Small intestine (tissue), 7 donors: Measurements from ENCODE around the gene DCAF7. TPM values are rescaled to one million over a fixed set of nuclear protein-coding genes. Genes with fewer than 3 reads are reported as not detected.
A peak's percentile ranks its signal among the peaks of the same experiment; 100 is the strongest.

Experiments
- DNase-seq, 2 donors: peaks; one replicate each; pipeline versions ENCODE4 v3.0.0 to v3.0.0-alpha.2; 2013
- FAIRE-seq: peaks from 2 replicates; lab custom pipeline; 2012; peaks lifted over from hg19 to GRCh38; lab: Jason Lieb, UNC
- H3K27ac ChIP-seq, 3 donors: one replicate each; pipeline ENCODE4 v1.5.1; 2013; ENCODE audit warnings: low read length in 2 of 3, mild to moderate bottlenecking in 2 of 3, control low read depth in 1 of 3, inconsistent platforms in 1 of 3, low read depth in 1 of 3, moderate library complexity in 1 of 3
- H3K27me3 ChIP-seq, 3 donors: one replicate each; pipeline ENCODE4 v1.6.1; 2013; ENCODE audit warnings: low read length in 3 of 3, inconsistent platforms in 1 of 3; ENCODE audit not compliant: control insufficient read depth in 3 of 3, insufficient read depth in 3 of 3
- H3K36me3 ChIP-seq, 3 donors: one replicate each; pipeline ENCODE4 v1.6.1; 2013; ENCODE audit warnings: low read length in 3 of 3, inconsistent platforms in 1 of 3, low read depth in 1 of 3, mild to moderate bottlenecking in 1 of 3, moderate library complexity in 1 of 3; ENCODE audit not compliant: control insufficient read depth in 3 of 3, insufficient read depth in 2 of 3
- H3K4me1 ChIP-seq, 3 donors: one replicate each; pipeline ENCODE4 v1.6.1; 2013; ENCODE audit warnings: low read length in 2 of 3, inconsistent platforms in 1 of 3, low read depth in 1 of 3, mild to moderate bottlenecking in 1 of 3, moderate library complexity in 1 of 3; ENCODE audit not compliant: control insufficient read depth in 3 of 3, insufficient read depth in 2 of 3
- H3K4me3 ChIP-seq, 3 donors: one replicate each; pipeline ENCODE4 v1.5.1; 2013; ENCODE audit warnings: low read length in 3 of 3, control low read depth in 1 of 3, inconsistent platforms in 1 of 3, low read depth in 1 of 3, mild to moderate bottlenecking in 1 of 3, moderate library complexity in 1 of 3
- H3K9me3 ChIP-seq, 2 donors: one replicate each; pipeline ENCODE4 v1.6.1; 2013; ENCODE audit warnings: low read depth in 1 of 2, low read length in 1 of 2; ENCODE audit not compliant: control insufficient read depth in 2 of 2, insufficient read depth in 1 of 2
- WGBS, 3 donors: extraction: QIAGEN DNeasy Blood & Tissue Kit; methylation state at CpG; one replicate each; pipeline ENCODE4 v1.1.7; 2013; 5-methylcytosine and 5-hydroxymethylcytosine counted together
- polyA plus RNA-seq, 4 donors: library from polyadenylated mRNA; stranded (reverse) in 3 of 4; unstranded in 1 of 4; fragments of 200-250 nt in 3 of 4; fragments of 120-200 nt in 1 of 4; gene quantifications; one replicate each; pipeline versions ENCODE4 v1.2.1 to v1.2.3, GENCODE V29; 2013
- donor health status: healthy with polysubstance abuse.
- donor health status: control.
- donor health status: control.
- donor health status: Bipolar disorder and iron deficiency.
- donor health status: healthy.

The DCAF7 gene
- polyA plus RNA-seq, 4 donors, result 18.4 to 87.6 (median 27.7) TPM

GRCh38 chr17:63578027-63578768 is 27.9 kb downstream of the DCAF7 start:
- Histone ChIP-seq H3K27ac (no peak overlapping the region), H3K9me3 (no peaks in the 10 kb centered on the region), H3K36me3 (peaks cover 4 to 37% (median 7%) of the 10 kb centered on the region in 3 donors), H3K27me3 (no peaks in the 10 kb centered on the region), H3K4me3 (no peak overlapping the region), H3K4me1 (peaks cover 0 to 4% (median 0%) of the 10 kb centered on the region in 3 donors)
- WGBS, 3 donors, result 83 to 85% (median 84%) methylated on average over 7 of the region's 7 CpGs
- FAIRE-seq, result no peak
- DNase-seq, result no peak

- FAIRE-seq (no peak), DNase-seq (peak; percentile 12 to 22)
- H3K27me3 ChIP-seq, result no peaks in the 10 kb centered on the region
- H3K36me3 ChIP-seq, result peaks cover 7 to 41% (median 9%) of the 10 kb centered on the region in 3 donors
- no peak overlapping the region for H3K4me3 ChIP-seq
- H3K4me1 ChIP-seq, result peaks cover 0 to 4% (median 0%) of the 10 kb centered on the region in 3 donors
- no peak overlapping the region for H3K27ac ChIP-seq
- 51 to 71% (median 61%) methylated on average over 5 of the region's 5 CpGs for WGBS, 3 donors
- no peaks in the 10 kb centered on the region for H3K9me3 ChIP-seq
Measured at GRCh38 chr17:63578769-63579111, 28.5 kb downstream of the DCAF7 start.

GRCh38 chr17:63579633-63580032 is 29.4 kb downstream of the DCAF7 start:
- Histone ChIP-seq H3K4me3 (no peak overlapping the region), H3K27ac (no peak overlapping the region), H3K4me1 (peaks cover 0 to 4% (median 0%) of the 10 kb centered on the region in 3 donors), H3K36me3 (peaks cover 7 to 46% (median 10%) of the 10 kb centered on the region in 3 donors), H3K27me3 (no peaks in the 10 kb centered on the region), H3K9me3 (no peaks in the 10 kb centered on the region)
- no peak for FAIRE-seq
- peak in 1 of 2 donors; percentile 42 for DNase-seq
- WGBS, 3 donors, result 59 to 78% (median 77%) methylated on average over 11 of the region's 11 CpGs

GRCh38 chr17:63587770-63588169 is 37.5 kb downstream of the DCAF7 start:
- 92 to 97% (median 96%) methylated on average over 5 of the region's 5 CpGs for WGBS, 3 donors
- FAIRE-seq (no peak), DNase-seq (no peak)
- Histone ChIP-seq H3K4me1 (no peaks in the 10 kb centered on the region), H3K36me3 (peaks cover 19 to 76% (median 20%) of the 10 kb centered on the region in 3 donors), H3K9me3 (no peaks in the 10 kb centered on the region), H3K27me3 (no peaks in the 10 kb centered on the region), H3K27ac (no peak overlapping the region), H3K4me3 (no peak overlapping the region)

- FAIRE-seq, result no peak
- 92 to 95% (median 92%) methylated on average over 11 of the region's 11 CpGs for WGBS, 3 donors
- H3K9me3 ChIP-seq, result no peaks in the 10 kb centered on the region
- no peak for DNase-seq
- peaks cover 14 to 75% (median 20%) of the 10 kb centered on the region in 3 donors for H3K36me3 ChIP-seq
- no peaks in the 10 kb centered on the region for H3K27me3 ChIP-seq
- H3K27ac ChIP-seq, result no peak overlapping the region
- H3K4me1 ChIP-seq, result no peaks in the 10 kb centered on the region
- no peak overlapping the region for H3K4me3 ChIP-seq
Measured at GRCh38 chr17:63588797-63589196, 38.5 kb downstream of the DCAF7 start.

- WGBS, 3 donors, result 85 to 98% (median 88%) methylated on average over 1 of the region's 1 CpG
- no peaks in the 10 kb centered on the region for H3K4me1 ChIP-seq
- no peaks in the 10 kb centered on the region for H3K9me3 ChIP-seq
- DNase-seq (no peak), FAIRE-seq (no peak)
- no peaks in the 10 kb centered on the region for H3K27me3 ChIP-seq
- H3K4me3 ChIP-seq, result no peak overlapping the region
- H3K27ac ChIP-seq, result no peak overlapping the region
- H3K36me3 ChIP-seq, result peaks cover 18 to 73% (median 20%) of the 10 kb centered on the region in 3 donors
Measured at GRCh38 chr17:63589646-63590045, 39.4 kb downstream of the DCAF7 start.

GRCh38 chr17:63592797-63593196 is 42.5 kb downstream of the DCAF7 start:
- 56 to 84% (median 60%) methylated on average over 3 of the region's 3 CpGs for whole genome bisulfite sequencing, 3 donors
- Histone ChIP-seq H3K27ac (no peak overlapping the region), H3K27me3 (no peaks in the 10 kb centered on the region), H3K4me1 (no peaks in the 10 kb centered on the region), H3K4me3 (no peak overlapping the region), H3K36me3 (peaks cover 17 to 53% (median 21%) of the 10 kb centered on the region in 3 donors), H3K9me3 (no peaks in the 10 kb centered on the region)
- FAIRE-seq (no peak), DNase-seq (no peak)

GRCh38 chr17:63595132-63595531 is 44.9 kb downstream of the DCAF7 start:
- no peaks in the 10 kb centered on the region for H3K9me3 ChIP-seq
- no peak overlapping the region for H3K4me3 ChIP-seq
- DNase-seq (no peak), FAIRE-seq (no peak)
- H3K36me3 ChIP-seq, result peaks cover 5 to 31% (median 8%) of the 10 kb centered on the region in 3 donors
- H3K27ac ChIP-seq, result no peak overlapping the region
- peaks cover 0 to 3% (median 2%) of the 10 kb centered on the region in 3 donors for H3K4me1 ChIP-seq
- H3K27me3 ChIP-seq, result no peaks in the 10 kb centered on the region
- WGBS, 3 donors, result 95 to 100% (median 99%) methylated on average over 3 of the region's 3 CpGs
